SK-N-DZ (cell line): ENCODE data around the gene TBXAS1.

Source experiments
- DNase-seq: peaks from one replicate; pipeline ENCODE4 v3.0.0-alpha.2; 2015; ENCODE audit warnings: low spot score

The TBXAS1 gene

GRCh38 chr7:140047197-140047596, 218.1 kb downstream of the TBXAS1 start:
- DNase-seq = no peak

DNA sequence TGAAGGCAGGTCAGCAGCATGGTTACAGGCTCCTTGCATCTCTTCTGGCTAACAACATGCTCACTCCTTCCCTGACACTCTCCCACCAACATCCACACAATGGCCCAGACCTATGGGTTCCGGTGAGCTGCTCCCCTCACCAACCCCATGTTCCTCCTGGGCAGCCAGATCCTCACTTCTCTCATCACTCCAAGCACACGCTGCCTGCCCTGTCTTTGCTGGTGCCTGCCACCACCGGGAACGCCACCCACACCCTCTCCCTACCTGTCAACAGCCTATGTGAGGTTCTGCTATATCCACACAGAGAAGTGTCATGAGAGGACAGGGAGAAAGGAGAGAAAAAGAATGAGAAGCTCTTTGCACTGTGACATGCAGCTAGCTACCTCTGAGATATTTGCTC, 219.1 kb downstream of the TBXAS1 start:
- no peak for DNase-seq

DNA sequence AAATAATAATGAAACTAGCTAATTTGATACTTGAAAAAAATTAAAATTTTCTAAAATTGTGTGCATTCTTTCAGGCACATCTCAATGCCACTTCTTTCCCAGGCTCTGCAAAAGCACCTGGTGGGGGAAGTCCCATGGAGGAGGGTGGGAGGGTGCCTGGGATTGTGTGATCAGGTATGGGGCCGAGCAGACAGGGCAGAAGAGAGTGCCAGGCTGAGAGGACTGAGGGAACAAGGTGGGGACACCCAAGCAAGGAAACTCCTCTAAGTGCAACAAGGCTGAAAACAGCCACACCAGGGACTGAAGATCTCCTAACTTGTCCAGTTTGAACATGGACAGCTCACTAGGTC, 219.9 kb downstream of the TBXAS1 start:
- DNase-seq = no peak

DNA sequence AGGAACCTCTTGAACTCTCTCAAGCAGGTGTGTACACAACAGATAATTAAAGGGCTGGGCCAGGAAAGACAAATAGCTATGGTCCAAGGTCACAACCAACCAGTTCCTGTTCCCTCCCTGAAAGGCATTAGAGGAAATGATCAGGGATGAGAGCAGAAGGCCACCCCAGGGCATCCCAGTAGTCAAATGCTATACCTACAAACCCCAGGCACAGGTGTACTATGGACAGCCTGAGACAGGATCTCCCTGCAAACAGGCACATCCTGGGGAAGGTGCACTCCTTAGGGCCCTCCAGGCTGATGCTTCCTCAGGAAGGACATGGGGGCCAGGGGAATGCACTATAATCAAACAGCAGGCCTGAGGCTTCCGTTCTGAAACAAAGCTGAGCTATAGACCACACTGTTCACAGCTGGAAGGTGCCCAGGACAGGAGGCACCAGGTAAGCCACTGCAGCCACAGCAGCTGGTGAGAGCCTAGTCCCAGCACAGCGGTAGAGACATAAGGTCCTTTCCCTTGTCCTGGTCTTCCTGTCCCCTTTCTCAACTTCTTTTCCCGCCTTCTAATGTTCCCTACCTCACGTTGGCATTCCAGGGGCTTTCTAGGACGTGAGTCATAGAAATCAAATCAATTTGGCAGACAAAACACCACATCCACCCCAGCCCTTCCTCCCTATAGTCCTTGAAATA, 220.4 kb downstream of the TBXAS1 start:
- DNase-seq = no peak

GRCh38 chr7:140050100-140050499, 221.0 kb downstream of the TBXAS1 start:
- no peak for DNase-seq

DNA sequence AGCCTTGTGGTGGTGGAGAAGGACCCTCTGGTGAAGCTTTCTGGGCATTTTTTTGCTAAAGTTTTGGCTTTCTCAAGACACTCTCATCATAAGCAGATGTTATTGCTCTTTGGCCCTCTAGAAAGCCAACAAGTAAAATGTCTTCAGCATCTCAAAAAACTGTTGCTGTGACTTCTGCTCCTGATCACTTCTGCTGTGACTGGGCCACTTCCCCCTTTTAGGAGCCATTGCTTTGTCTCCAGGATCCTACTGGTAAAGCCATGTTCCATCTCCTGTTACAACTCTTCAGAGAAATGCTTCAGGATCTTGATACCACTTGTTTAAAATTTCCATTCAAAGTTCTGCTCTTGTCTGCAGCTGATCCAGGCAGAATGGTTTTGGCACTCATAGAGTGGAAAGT, 222.8 kb downstream of the TBXAS1 start:
- DNase-seq = no peak

GRCh38 chr7:140053812-140054539, 224.9 kb downstream of the TBXAS1 start:
- DNase-seq = no peak

GRCh38 chr7:140054751-140055150, 225.7 kb downstream of the TBXAS1 start:
- no peak for DNase-seq

GRCh38 chr7:140055833-140056232, 226.8 kb downstream of the TBXAS1 start:
- no peak for DNase-seq

DNA sequence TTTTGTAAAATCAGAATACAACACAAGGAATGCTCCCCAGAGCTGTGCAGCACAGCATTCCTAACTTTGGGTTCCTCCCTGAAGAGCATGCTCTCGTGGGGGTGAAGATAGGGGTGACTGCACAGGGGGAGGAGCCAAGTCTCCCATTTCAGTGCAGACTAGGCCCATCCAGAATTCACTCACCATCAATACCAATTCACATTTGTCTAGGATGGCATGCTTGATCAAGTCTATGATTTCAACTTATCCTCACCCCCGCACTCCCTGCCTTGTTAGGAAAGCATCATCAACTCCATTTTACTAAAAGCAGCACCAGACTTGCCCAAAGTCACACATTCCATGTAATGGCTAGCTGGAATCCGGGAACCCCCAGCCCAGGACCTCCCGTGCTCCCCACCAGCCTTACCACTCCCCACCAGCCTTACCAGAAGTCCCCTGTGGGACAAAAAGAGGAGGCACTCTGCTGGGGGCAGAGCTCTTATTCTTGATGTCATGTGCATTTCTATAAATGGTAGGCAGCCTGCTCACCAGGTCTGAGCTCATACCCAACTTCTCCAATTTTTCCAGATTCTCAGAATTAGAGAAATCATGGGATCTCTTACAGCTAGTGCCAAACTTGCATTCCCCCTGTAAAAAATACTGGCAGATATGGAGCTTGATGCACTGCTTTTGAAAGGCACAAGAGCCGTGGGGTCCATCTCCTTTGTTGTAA, 227.5 kb downstream of the TBXAS1 start:
- no peak for DNase-seq

GRCh38 chr7:140057143-140057535, 228.1 kb downstream of the TBXAS1 start:
- DNase-seq = no peak

GRCh38 chr7:140058517-140058916, 229.5 kb downstream of the TBXAS1 start:
- DNase-seq = peak; percentile 49

DNA sequence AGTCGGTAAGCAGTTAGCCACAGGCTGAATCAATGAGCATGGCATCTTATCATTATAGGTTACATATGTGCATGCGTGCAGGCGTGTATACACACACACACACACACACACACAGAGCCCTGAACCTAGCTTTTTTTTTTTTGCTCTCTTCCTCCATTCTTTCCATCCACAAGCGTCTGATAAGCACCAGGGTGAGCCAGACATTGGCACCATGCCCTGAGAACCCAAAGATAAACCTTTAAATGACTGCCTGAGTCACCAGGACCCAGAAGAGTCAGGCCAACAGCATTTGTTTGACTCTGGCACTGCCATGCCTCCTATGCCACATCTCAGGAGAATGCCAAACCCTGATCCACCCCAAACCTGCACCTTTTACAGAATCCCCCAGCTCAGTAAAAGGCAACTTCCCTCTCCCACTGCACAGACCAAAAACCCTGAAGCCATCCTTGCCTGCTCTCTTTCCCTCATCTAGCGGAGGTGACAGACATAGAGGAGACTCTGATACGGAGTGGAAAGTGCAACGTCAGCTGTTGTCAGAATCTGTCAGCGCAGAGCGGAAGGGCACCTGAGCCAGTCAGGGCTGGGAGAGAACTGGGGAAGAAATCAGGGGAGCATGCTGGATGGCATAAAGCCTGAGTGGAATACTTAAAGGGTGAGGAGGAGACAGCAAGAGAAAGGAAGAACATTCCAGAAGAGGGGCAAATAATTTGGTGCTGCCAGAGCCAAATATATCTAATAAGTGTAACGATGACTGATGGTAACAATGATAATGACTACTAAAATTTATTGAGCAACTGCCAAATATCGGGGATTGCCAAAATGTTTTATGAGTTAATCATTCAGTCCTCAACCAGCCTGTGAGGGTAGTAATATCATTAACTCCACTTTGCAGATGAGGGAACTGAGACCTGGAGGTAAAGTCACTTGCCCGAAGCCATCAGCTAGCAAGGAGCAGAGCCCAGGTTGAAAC, 230.5 kb downstream of the TBXAS1 start:
- DNase-seq = no peak

DNA sequence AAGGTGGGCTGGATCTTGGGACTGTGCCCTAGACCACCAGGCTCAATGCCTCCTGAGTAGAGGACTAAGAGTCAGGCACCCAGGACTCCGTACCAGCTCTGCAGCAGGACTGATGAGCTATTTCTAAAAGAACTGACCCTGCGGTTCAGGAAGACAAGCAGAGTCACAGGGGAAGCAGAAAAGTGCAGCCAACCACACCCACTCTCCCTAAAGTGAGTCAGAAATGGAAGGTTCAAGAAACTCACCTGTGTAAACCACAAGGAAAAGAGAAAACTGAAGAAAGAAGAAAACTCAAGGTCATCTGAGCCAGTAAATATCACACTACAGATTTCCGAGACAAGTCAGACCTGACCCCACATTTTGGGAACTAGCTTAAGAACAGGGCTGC, 231.2 kb downstream of the TBXAS1 start:
- DNase-seq = no peak

DNA sequence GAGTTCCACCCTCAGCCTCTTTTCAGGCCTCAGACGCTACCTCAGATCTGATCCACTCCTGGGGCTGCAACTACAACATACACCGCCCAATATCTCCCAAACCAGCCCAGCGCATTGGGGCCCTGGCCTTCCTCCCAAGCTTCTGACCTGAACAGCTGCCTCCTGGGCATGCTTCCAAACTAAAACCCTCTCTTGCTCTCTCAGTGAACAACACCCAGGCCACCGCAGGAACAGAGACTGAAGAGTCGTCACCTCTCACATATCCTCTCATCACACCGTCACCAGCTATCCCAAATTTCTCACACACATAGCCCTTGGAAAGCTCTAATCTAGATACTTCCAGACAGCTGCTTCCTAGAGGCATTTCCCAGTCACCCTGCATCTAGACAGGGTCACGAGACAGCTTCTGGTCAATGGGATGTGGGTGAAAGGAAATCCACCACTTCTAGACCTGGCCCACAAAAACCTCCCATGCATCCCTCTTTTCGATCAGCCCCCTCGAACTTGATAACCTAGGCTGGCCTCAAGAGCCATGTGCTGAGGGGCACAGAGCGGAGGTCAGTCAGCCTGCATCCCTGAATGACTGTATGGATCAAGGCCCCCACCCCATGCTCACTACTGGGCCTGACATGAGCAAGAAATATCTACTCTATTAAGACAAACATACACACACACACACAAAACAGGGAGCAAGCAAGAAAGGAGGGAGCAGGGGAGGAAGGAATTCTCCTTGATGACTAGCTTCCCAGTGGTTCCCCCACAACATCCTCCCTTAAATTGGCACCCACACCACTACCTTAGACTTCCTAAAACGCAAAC, 231.9 kb downstream of the TBXAS1 start:
- DNase-seq = no peak

DNA sequence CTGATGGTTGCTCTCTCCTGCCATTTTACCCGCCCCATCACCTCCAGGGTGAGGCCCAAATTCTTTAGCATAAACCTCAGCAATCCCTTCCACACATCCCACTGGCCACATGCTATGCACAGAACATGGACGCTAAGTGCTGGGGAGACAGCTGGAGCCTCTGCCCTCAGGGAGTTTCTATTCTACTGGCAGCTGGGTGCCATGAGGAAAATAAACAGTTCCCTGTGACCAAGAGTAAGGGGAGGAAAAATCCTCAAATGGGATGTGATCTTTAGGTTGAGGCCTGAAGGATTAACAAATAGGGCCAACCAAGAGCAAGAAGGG, 232.5 kb downstream of the TBXAS1 start:
- DNase-seq = no peak

- no peak for DNase-seq
These were observed 233.1 kb downstream of the TBXAS1 start for GRCh38 chr7:140062118-140062527.

DNA sequence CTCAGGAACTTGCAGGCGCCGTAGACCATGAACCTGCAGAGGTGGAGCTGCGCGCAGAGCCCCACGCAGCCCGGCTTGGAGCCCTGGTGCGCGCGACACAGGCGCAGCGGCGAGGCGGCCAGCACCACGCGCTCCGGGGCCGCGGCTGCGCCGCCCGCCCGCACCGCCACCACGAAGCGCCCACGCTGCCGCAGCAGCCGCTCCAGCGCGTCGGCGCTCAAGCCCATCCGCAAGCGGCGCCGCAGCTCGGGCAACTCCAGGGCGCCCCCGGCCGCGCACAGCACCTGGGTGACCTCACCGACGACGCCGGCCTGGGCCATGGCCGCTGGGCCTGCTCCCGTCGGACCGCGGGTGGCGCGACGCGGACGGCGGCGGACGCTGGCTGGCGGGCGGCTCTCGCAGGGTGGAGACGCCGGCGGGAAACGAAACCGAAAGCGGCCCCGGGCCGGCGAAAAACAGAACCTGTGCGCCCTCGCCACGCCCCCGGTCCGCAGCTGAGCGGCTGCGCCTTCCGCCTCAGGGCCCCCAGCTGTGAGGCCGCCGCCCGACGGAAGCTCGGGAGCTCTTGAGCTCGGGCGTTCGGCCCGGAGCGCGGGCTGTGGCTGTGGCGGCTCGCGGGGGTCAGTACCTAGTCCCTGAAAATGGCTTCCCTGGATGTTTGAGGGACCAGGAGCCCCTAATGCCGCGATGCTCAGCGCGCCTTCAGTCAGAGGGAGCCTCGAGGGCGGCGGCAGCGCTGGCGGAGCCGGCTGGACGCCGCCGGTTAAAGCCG, 233.7 kb downstream of the TBXAS1 start, which contains the start of gene PARP12:
PARP12 (minus strand) TSS at position 424 of the 772 bp plus-strand sequence; CDS start at position 320, 104 bp downstream.
- peak; percentile 35 for DNase-seq

DNA sequence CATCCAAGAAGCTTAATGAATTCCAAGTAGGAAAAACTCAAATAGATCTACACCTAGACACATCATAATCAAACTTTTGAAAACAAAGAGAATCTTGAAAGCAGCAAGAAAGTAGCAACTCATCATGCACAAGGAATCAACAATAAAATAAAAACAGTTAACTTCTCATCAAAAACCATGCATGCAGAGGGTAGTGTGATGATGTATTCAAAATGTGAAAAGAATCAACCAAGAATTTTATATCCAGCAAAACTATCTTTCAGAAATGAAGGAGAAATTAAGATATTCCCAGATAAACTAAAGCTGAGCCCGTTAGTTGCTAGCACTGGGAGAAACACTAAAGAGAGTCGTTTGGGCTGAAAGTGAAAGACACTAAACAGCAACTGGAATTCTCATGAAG, 238.0 kb downstream of the TBXAS1 start:
- no peak for DNase-seq

GRCh38 chr7:140068033-140068432, 239.0 kb downstream of the TBXAS1 start:
- no peak for DNase-seq
